ENCODE results near the gene CD177.
"Not testable (repeated sequence)": the region's sequence is repeated elsewhere in the genome, so short reads cannot be mapped to it uniquely, and the experiment has no call there.

- TF ChIP-seq CTCF, POLR2AphosphoS5 (IDR thresholded peaks at IDR 0.05): not testable (repeated sequence)
These were observed 12.2 kb downstream of the CD177 start for GRCh38 chr19:43365677-43366076.
